ENCODE data around the gene DGKI. TPM values are rescaled to one million over a fixed set of nuclear protein-coding genes. Genes with fewer than 3 reads are reported as not detected.

Gene DGKI
- total RNA-seq, 3 donors from 2014 or later (not counting 1 experiment from before 2014, with no cell fraction given): 0.53 TPM; not detected in 2

DNA sequence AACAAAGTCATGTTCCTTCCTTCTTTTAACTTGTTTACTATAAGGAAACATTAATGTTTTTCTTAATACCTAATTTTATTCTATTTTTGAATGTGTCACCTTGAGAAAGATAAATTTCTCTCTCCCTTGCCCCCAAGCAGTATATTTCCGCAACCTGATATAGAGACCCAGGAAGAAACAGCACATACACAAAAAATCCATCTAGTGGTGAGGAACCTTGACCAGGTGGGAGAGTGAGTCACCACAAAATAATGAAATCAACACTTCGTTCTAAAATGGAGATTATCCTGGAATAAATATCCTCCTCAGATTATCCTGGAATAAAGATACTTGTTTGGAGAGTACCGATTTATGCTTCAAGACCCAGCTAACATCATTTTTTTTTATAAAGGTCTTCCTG, 270.3 kb downstream of the DGKI start:
- Histone ChIP-seq H3K4me3 (ENCODE audit: low read length) (no peak overlapping the region), H3K9me3 (ENCODE audit: control insufficient read depth, insufficient read depth, low read length) (no peaks in the 10 kb centered on the region), H3K27me3 (ENCODE audit: control insufficient read depth, insufficient read depth, low read length) (no peaks in the 10 kb centered on the region), H3K27ac (ENCODE audit: low read length) (no peak overlapping the region), H3K4me1 (ENCODE audit: control insufficient read depth, insufficient read depth, low read length) (no peaks in the 10 kb centered on the region), H3K36me3 (ENCODE audit: control insufficient read depth, insufficient read depth, low read length) (no peaks in the 10 kb centered on the region)
- Mint-ChIP-seq H3K9me3 (peaks cover 1 to 2% of the 10 kb centered on the region in 2 donors), H3K4me1 (no peaks in the 10 kb centered on the region), H3K27ac (no peak overlapping the region), H3K27me3 (ENCODE audit: low read depth in 2 of 2) (peaks cover 0 to 3% of the 10 kb centered on the region in 2 donors), H3K4me3 (no peak overlapping the region), H3K36me3 (no peaks in the 10 kb centered on the region)
- DNase-seq (no peak), ATAC-seq (no peak)
- WGBS (ENCODE audit: insufficient coverage): 100% methylated on average over 1 of the region's 3 CpGs
- intact Hi-C loops (cut with micrococcal nuclease): no loop called here
- TF ChIP-seq, protein P1, sequence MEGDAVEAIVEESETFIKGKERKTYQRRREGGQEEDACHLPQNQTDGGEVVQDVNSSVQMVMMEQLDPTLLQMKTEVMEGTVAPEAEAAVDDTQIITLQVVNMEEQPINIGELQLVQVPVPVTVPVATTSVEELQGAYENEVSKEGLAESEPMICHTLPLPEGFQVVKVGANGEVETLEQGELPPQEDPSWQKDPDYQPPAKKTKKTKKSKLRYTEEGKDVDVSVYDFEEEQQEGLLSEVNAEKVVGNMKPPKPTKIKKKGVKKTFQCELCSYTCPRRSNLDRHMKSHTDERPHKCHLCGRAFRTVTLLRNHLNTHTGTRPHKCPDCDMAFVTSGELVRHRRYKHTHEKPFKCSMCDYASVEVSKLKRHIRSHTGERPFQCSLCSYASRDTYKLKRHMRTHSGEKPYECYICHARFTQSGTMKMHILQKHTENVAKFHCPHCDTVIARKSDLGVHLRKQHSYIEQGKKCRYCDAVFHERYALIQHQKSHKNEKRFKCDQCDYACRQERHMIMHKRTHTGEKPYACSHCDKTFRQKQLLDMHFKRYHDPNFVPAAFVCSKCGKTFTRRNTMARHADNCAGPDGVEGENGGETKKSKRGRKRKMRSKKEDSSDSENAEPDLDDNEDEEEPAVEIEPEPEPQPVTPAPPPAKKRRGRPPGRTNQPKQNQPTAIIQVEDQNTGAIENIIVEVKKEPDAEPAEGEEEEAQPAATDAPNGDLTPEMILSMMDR (IDR thresholded peaks at IDR 0.05): no peak

DNA sequence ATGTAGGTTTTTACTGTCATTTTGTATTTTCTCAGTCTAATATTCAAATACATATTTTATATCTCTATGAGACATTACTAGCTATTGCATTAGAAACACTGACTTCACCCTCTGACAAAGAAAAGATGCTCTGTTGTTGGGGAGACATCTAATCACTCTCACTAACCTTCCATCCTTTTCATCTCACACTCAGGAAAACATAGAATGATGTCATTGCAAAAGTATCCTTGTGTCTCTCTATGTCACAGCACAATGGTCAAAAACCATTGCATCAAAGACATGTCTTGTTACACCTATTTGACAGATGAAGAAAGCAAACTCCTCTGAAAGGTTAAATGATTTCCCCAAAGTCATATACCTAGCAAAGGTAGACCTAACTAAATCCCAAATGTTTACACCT, 272.0 kb downstream of the DGKI start:
- peaks cover 0 to 3% of the 10 kb centered on the region in 2 donors for H3K27me3 Mint-ChIP-seq (ENCODE audit: low read depth in 2 of 2)
- H3K9me3 ChIP-seq (ENCODE audit: control insufficient read depth, insufficient read depth, low read length): no peaks in the 10 kb centered on the region

DNA sequence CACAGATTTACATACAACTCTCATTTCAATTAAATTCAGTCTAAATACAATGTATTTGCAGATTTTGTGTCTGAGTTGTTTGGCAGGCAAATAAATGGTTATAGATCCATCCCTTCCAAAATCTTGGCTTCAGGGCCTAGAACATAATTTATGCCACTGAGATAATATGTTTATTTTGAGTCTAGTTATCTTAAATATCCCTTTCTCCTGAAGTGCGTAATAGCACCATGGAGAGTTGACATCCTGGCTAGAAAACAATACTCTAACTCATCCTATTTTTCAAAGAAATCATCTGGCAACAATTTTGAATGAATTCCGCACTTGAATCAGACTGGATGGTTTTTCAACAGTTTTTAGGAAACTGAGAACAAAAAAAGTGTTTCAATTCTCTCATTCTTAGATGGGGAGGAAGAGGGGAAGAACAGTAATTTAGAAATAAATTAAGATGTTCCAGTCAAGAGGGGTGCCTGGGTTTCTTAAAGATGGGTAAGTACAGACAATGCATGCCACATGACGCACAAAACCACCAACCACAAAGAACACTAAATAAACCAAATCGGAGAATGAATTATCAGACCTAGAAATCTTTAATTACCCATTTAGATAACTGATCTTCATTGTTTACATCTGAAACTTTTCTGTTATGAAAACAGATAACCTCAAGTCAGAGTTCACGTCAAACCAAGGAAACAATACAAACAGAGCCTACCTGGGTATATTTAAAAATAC, 274.6 kb downstream of the DGKI start:
- ATAC-seq: no peak
- H3K27ac Mint-ChIP-seq: no peak overlapping the region

More for the DNA sequence above, 272.0 kb downstream of the DGKI start:
- Histone ChIP-seq H3K27ac (ENCODE audit: low read length) (no peak overlapping the region), H3K27me3 (ENCODE audit: control insufficient read depth, insufficient read depth, low read length) (no peaks in the 10 kb centered on the region), H3K4me3 (ENCODE audit: low read length) (no peak overlapping the region), H3K36me3 (ENCODE audit: control insufficient read depth, insufficient read depth, low read length) (no peaks in the 10 kb centered on the region), H3K4me1 (ENCODE audit: control insufficient read depth, insufficient read depth, low read length) (no peaks in the 10 kb centered on the region)
- H3K36me3 Mint-ChIP-seq: no peaks in the 10 kb centered on the region
- H3K4me3 Mint-ChIP-seq: no peak overlapping the region
- no peaks in the 10 kb centered on the region for H3K4me1 Mint-ChIP-seq
- no peak overlapping the region for H3K27ac Mint-ChIP-seq
- TF ChIP-seq, protein P1 (IDR thresholded peaks at IDR 0.05): no peak
- ATAC-seq: no peak
- no peak for DNase-seq
- peaks cover 2 to 4% of the 10 kb centered on the region in 2 donors for H3K9me3 Mint-ChIP-seq
- intact Hi-C loops (cut with micrococcal nuclease): no loop called here

More for the DNA sequence above, 274.6 kb downstream of the DGKI start:
- peaks cover 4 to 9% of the 10 kb centered on the region in 2 donors for H3K9me3 Mint-ChIP-seq
- no peaks in the 10 kb centered on the region for H3K27me3 ChIP-seq (ENCODE audit: control insufficient read depth, insufficient read depth, low read length)
- H3K36me3 ChIP-seq (ENCODE audit: control insufficient read depth, insufficient read depth, low read length): no peaks in the 10 kb centered on the region
- no peak overlapping the region for H3K4me3 Mint-ChIP-seq
- H3K4me1 Mint-ChIP-seq: no peaks in the 10 kb centered on the region
- WGBS (ENCODE audit: insufficient coverage): 86% methylated on average over 4 of the region's 5 CpGs
- DNase-seq: no peak
- H3K36me3 Mint-ChIP-seq: no peaks in the 10 kb centered on the region
- H3K4me1 ChIP-seq (ENCODE audit: control insufficient read depth, insufficient read depth, low read length): no peaks in the 10 kb centered on the region
- no peaks in the 10 kb centered on the region for H3K9me3 ChIP-seq (ENCODE audit: control insufficient read depth, insufficient read depth, low read length)
- TF ChIP-seq, protein P1 (IDR thresholded peaks at IDR 0.05): no peak
- no peak overlapping the region for H3K27ac ChIP-seq (ENCODE audit: low read length)
- no peak overlapping the region for H3K4me3 ChIP-seq (ENCODE audit: low read length)
- H3K27me3 Mint-ChIP-seq (ENCODE audit: low read depth in 2 of 2): no peaks in the 10 kb centered on the region
- intact Hi-C loops (cut with micrococcal nuclease): no loop called here

Data from natural killer cell (primary cell).